SU-DHL-6 (cell line): ENCODE results near the gene SLC38A10.

Experiments used
- H2AFZ ChIP-seq: fragments of 200-600 bp; sonication (generic); 2 replicates; pipeline ENCODE4 v1.6.1; 2014; ENCODE audit warnings: low read depth, mild to moderate bottlenecking, moderate library complexity, mixed read lengths, antibody characterized with exemption, low read length; ENCODE audit not compliant: severe bottlenecking
- H3F3A ChIP-seq: fragments of 200-600 bp; shearing (Covaris generic); 2 replicates; pipeline ENCODE4 v1.6.0; 2016; ENCODE audit warnings: antibody characterized with exemption, mild to moderate bottlenecking; ENCODE audit not compliant: insufficient read depth
- H3K27ac ChIP-seq: fragments of 200-600 bp; sonication (generic); 2 replicates; pipeline ENCODE4 v1.5.1; 2016; ENCODE audit warnings: low read depth, mild to moderate bottlenecking, low read length, moderate library complexity, mixed read lengths
- H3K27me3 ChIP-seq: fragments of 200-600 bp; sonication (generic), shearing (Covaris generic); 2 replicates; pipeline ENCODE4 v1.6.0; 2014; ENCODE audit warnings: mild to moderate bottlenecking, low read length
- H3K36me3 ChIP-seq: fragments of 200-600 bp; sonication (generic); 2 replicates; pipeline ENCODE4 v1.6.1; 2014; ENCODE audit warnings: mild to moderate bottlenecking, low read length, mixed read lengths
- H3K4me2 ChIP-seq: fragments of 300-600, 200-600 bp; shearing (Covaris generic), sonication (generic); 2 replicates; pipeline ENCODE4 v1.6.0; 2014; ENCODE audit warnings: low read length, low read depth, mild to moderate bottlenecking; ENCODE audit not compliant: poor library complexity, severe bottlenecking
- H3K4me3 ChIP-seq: fragments of 200-600 bp; sonication (generic); 2 replicates; pipeline ENCODE4 v1.5.1; 2014; ENCODE audit warnings: antibody characterized with exemption, low read length, mild to moderate bottlenecking, mixed read lengths; ENCODE audit not compliant: insufficient read depth, poor library complexity, severe bottlenecking
- H3K79me2 ChIP-seq: fragments of 200-600 bp; sonication (generic); 2 replicates; pipeline ENCODE4 v1.6.1; 2014; ENCODE audit warnings: mild to moderate bottlenecking, low read length, moderate library complexity; ENCODE audit not compliant: insufficient read depth
- H3K9ac ChIP-seq: fragments of 200-600 bp; sonication (generic); 2 replicates; pipeline ENCODE4 v1.7.0; 2014; ENCODE audit warnings: mild to moderate bottlenecking, low read length
- H3K9me2 ChIP-seq: fragments of 200-600 bp; sonication (generic); replicated peaks from 2 replicates; pipeline ENCODE4 v1.6.1; 2014; ENCODE audit warnings: low read length; ENCODE audit not compliant: insufficient read depth
- H3K9me3 ChIP-seq: fragments of 200-600 bp; sonication (generic); 2 replicates; pipeline ENCODE4 v1.6.1; 2014; ENCODE audit warnings: low read length, mixed read lengths; ENCODE audit not compliant: insufficient read depth
- H4K20me1 ChIP-seq: fragments of 200-600 bp; sonication (generic); 2 replicates; pipeline ENCODE4 v1.6.1; 2014; ENCODE audit warnings: low read depth, mild to moderate bottlenecking, antibody characterized with exemption, low read length, moderate library complexity, mixed read lengths
- CTCF ChIP-seq: fragments of 200-600 bp; sonication (generic); IDR thresholded peaks from one replicate; pipeline ENCODE4 v1.5.1; 2017; ENCODE audit warnings: antibody characterized with exemption, mild to moderate bottlenecking, low read length, moderate library complexity; ENCODE audit not compliant: insufficient read depth, poor library complexity, severe bottlenecking
- EZH2phosphoT487 ChIP-seq: fragments of 200-600 bp; sonication (generic), shearing (Covaris generic); conservative IDR thresholded peaks from 2 replicates; pipeline ENCODE4 v1.6.1; 2018; ENCODE audit warnings: mild to moderate bottlenecking, antibody characterized with exemption, low read length, moderate library complexity, mixed read lengths

SLC38A10 gene

GRCh38 chr17:81329927-81330883 lies 35.1 kb upstream of the SLC38A10 start:
- H3K9me2 ChIP-seq, result no peaks in the 10 kb centered on the region
- no peaks in the 10 kb centered on the region for H4K20me1 ChIP-seq
- no peaks in the 10 kb centered on the region for H3K27me3 ChIP-seq
- H3K36me3 ChIP-seq, result no peaks in the 10 kb centered on the region
- TF ChIP-seq EZH2phosphoT487 (no peak), CTCF (no peak)
- H3K79me2 ChIP-seq, result no peaks in the 10 kb centered on the region
- H3K4me2 ChIP-seq, result no peak overlapping the region
- no peak overlapping the region for H3K27ac ChIP-seq
- H3K9me3 ChIP-seq, result no peaks in the 10 kb centered on the region
- H3F3A ChIP-seq, result no peaks in the 10 kb centered on the region
- H2AFZ ChIP-seq, result no peak overlapping the region
- no peak overlapping the region for H3K9ac ChIP-seq
- no peak overlapping the region for H3K4me3 ChIP-seq

GRCh38 chr17:81328978-81329926 lies 34.1 kb upstream of the SLC38A10 start:
- H3F3A ChIP-seq, result no peaks in the 10 kb centered on the region
- H2AFZ ChIP-seq, result no peak overlapping the region
- no peaks in the 10 kb centered on the region for H3K9me2 ChIP-seq
- TF ChIP-seq CTCF, result no peak
- H4K20me1 ChIP-seq, result no peaks in the 10 kb centered on the region
- no peaks in the 10 kb centered on the region for H3K9me3 ChIP-seq
- no peak overlapping the region for H3K9ac ChIP-seq
- H3K4me2 ChIP-seq, result no peak overlapping the region
- no peaks in the 10 kb centered on the region for H3K79me2 ChIP-seq
- no peaks in the 10 kb centered on the region for H3K27me3 ChIP-seq
- H3K36me3 ChIP-seq, result no peaks in the 10 kb centered on the region
- H3K27ac ChIP-seq, result no peak overlapping the region
- no peak overlapping the region for H3K4me3 ChIP-seq

DNA sequence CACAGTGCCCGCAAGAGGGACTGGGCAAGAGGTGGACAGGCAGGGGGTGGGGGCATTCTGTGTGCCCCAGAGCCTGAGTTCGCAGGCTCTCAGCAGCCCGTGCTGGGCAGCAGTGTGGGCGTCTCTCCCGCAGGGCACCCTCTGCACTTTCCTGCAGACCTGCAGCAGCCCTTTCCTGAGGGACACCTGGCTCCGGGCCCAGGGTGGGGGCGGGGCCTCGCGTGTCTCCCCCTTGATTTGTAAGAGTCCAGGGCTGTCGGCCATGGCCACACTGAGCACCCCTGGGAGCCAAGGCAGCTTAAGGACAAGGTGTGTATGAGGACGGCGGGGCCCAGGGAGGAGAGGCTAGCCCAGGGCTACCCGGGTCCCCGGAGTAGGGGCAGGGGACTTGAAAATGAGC lies 33.4 kb upstream of the SLC38A10 start:
- Histone ChIP-seq H3K36me3 (no peaks in the 10 kb centered on the region), H3K4me2 (no peak overlapping the region), H3K27ac (no peak overlapping the region), H3F3A (no peaks in the 10 kb centered on the region), H3K9ac (no peak overlapping the region), H4K20me1 (no peaks in the 10 kb centered on the region), H3K9me2 (no peaks in the 10 kb centered on the region), H3K4me3 (no peak overlapping the region), H3K9me3 (no peaks in the 10 kb centered on the region), H3K79me2 (no peaks in the 10 kb centered on the region), H3K27me3 (no peaks in the 10 kb centered on the region), H2AFZ (no peak overlapping the region)
- no peak for TF ChIP-seq CTCF
- no peak for TF ChIP-seq EZH2phosphoT487
